ENCODE measurements around the gene PER3.

PER3 gene

DNA sequence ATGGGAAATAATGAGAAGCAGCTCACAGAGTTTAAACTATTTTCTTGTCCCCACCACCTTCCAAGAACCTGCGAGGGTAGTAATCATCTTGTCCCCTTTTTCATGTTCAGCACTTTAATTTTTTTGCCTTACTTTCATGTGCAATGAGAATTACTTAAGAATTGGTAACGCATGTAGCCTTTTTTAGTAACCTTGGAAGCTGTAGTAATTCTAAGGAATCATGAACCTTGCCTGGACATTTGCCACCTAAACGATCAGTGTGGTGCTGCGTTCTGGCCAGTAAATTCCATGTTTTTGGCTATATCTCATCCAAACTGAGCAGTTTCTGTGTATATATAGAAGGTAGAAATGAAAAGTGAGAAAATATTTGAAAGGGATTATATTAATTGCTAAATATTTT, 16.9 kb upstream of the PER3 start:
- no peak for DNase-seq (ENCODE audit: low read depth)
- no peak overlapping the region for H3K4me3 ChIP-seq (ENCODE audit: low read length)
- TF ChIP-seq, protein P1, sequence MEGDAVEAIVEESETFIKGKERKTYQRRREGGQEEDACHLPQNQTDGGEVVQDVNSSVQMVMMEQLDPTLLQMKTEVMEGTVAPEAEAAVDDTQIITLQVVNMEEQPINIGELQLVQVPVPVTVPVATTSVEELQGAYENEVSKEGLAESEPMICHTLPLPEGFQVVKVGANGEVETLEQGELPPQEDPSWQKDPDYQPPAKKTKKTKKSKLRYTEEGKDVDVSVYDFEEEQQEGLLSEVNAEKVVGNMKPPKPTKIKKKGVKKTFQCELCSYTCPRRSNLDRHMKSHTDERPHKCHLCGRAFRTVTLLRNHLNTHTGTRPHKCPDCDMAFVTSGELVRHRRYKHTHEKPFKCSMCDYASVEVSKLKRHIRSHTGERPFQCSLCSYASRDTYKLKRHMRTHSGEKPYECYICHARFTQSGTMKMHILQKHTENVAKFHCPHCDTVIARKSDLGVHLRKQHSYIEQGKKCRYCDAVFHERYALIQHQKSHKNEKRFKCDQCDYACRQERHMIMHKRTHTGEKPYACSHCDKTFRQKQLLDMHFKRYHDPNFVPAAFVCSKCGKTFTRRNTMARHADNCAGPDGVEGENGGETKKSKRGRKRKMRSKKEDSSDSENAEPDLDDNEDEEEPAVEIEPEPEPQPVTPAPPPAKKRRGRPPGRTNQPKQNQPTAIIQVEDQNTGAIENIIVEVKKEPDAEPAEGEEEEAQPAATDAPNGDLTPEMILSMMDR (conservative IDR thresholded peaks at IDR 0.05; ENCODE audit: low read length): no peak

DNA sequence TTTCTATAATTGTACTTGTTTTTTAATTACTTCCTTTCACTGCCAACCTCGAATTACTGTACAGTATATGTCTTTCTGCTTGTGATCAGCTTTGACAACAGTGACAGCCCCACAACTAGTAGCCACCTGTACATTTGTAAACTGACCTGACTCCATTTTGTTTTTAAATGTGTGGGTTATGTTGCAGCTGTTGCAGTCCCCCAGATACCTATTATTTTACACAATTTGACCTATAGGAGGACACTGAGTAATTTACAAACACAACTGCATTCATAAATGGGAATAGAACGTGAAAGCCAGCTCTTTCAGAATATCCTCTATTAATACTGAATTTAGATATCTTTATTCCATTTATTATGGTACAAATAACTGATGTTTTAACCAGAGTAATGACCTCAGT, 15.5 kb upstream of the PER3 start:
- H3K4me3 ChIP-seq (ENCODE audit: low read length): no peak overlapping the region
- no peak for DNase-seq (ENCODE audit: low read depth)
- TF ChIP-seq, protein P1 (conservative IDR thresholded peaks at IDR 0.05; ENCODE audit: low read length): no peak

DNA sequence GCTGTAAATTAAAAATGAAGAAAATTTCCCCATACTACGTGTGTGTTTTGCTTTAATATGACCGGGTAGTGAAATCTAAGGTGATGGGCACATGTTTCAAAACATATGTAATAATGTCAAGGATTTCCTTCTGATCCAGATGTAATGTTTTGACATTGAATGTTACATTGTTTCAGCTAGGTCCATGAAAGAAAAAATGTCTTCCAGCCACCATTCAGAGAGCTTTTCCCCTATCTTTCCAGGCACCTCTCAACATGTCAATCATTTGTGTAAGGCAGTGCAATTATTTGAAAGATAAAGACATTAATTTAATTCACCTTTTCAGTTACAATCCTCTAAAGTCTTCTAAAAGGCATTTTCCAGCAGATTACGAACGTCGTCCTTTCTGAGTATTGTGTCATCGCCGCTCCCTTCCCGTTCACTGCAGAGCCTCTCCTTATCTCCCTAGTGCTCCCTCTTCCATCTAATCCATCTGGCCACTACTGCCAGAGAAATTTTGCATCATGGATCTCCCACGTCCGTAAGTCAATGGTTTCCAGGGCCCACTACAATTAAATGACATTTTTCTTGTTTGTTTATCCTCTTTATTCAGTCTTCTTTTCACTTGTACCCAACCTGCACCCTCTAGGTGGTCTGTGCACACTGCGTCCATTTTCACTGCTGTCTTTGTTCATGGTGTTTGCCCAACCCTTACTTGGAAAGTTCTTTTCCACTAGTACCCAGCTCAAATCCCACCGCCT, 14.2 kb upstream of the PER3 start:
- TF ChIP-seq, protein P1 (conservative IDR thresholded peaks at IDR 0.05; ENCODE audit: low read length): no peak
- no peak for DNase-seq (ENCODE audit: low read depth)

DNA sequence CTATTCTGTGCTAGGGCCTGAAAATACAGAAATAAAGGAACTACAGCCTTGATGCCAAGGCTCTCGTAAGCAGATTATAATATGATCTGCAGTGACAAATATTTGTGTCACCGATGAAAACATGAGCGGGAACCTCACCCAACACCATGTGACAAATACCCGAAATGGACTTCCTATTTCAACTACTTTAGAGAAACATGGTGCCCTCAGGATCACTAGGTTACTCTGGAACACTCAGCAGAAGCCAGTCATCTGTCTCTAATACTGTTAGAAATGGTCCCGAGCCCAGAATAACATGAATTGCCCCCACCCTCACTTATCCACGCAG, 13.5 kb upstream of the PER3 start:
- no peak for DNase-seq (ENCODE audit: low read depth)
- TF ChIP-seq, protein P1 (conservative IDR thresholded peaks at IDR 0.05; ENCODE audit: low read length): no peak
- H3K4me3 ChIP-seq (ENCODE audit: low read length): peak overlapping the region; percentile 84

More for the DNA sequence above, 14.2 kb upstream of the PER3 start:
- no peak overlapping the region for H3K4me3 ChIP-seq (ENCODE audit: low read length)

DNA sequence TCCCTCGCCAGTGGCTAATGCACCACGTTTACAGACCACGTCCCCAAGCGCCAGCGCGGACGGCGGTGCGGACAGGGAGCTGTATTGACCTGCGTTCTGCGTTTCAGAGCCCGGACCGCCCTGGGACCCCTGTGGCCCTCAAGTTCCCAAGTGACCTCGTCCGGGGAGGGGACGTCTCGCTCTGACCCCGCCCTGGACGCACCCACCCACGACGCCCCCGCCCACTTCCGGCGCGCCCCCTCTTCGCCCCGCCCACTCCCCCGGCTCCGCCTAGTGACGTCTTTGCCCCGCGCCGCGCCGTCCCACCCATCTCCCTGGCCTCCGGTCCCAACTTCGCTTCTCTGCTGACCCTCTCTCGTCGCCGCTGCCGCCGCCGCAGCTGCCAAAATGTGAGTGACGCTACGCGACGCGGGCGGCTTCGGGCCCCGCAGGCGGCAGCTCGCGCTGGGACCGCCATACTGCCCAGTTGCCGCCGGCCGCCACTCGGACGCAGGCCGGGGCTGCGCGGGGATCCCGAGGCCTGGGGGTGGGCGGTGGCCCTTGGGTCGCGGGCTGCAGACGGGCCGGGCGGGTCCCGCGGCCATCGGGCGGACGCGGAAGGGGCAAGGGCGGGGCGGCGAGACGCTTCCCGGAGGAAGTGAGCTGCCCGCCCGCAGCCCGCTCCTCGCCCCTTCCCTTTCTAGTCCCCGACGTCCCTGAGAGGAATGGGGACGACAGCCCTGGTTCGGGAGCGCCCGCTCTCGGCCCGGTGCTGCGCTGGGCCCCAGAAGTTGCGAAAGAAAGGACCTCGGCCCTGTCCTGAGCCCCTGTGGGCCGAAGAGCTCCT, 12.9 kb upstream of the PER3 start, which contains the start of gene VAMP3:
TSS of gene VAMP3 (plus strand) at position 300 of the 826 bp plus-strand sequence. CDS start at position 388, 88 bp downstream.
- peak within 1 kb of the TSS; percentile 84 for H3K4me3 ChIP-seq (ENCODE audit: low read length)
- TF ChIP-seq, protein P1 (conservative IDR thresholded peaks at IDR 0.05; ENCODE audit: low read length): no peak
- peak; percentile 74 for DNase-seq (ENCODE audit: low read depth)

DNA sequence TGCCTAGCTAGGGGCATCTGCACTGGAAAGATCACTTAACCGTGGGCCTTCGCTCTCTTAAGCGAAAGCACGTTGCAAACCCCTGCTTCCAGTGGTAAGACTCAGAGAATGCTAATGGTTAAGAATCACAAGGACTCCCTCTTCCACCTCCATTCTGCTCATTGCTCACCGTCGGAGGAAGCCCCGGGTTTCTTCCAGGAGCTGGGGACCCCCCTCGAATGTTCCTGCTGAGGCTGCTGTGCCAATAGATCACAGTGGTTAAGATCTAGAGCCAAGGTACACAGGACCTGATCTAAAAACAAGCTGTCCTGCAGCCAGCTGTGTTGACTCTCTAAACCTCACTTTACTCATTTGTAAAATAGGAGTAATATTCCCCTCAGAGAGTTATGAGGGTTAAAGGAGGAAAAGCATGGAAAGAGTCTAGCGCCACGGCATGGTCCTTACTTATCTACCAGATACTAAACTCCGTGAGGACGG, 12.2 kb upstream of the PER3 start:
- peak overlapping the region; percentile 84 for H3K4me3 ChIP-seq (ENCODE audit: low read length)
- DNase-seq (ENCODE audit: low read depth): peak; percentile 8
- TF ChIP-seq, protein P1 (conservative IDR thresholded peaks at IDR 0.05; ENCODE audit: low read length): no peak
